MM.1S (cell line): ENCODE results near the gene PPP2R5C.

ENCODE experiments used
- DNase-seq: peaks from one replicate; pipeline ENCODE4 v3.0.0-alpha.2; 2015
- H2AFZ ChIP-seq: fragments of 300-600 bp; sonication (generic); 2 replicates; pipeline ENCODE4 v1.6.0; 2016; ENCODE audit warnings: antibody characterized with exemption, low read length
- H3F3A ChIP-seq: fragments of 300-600 bp; sonication (generic); 2 replicates; pipeline ENCODE4 v1.6.1; 2016; ENCODE audit warnings: mild to moderate bottlenecking, antibody characterized with exemption, low read length, moderate library complexity, mixed read lengths; ENCODE audit not compliant: insufficient read depth
- H3K27ac ChIP-seq: fragments of 300-600 bp; sonication (generic); 2 replicates; pipeline ENCODE4 v1.5.1; 2016; ENCODE audit warnings: mild to moderate bottlenecking, low read length
- H3K27me3 ChIP-seq: fragments of 300-600 bp; sonication (generic); replicated peaks from 2 replicates; pipeline ENCODE4 v1.6.0; 2016; ENCODE audit warnings: low read length; ENCODE audit not compliant: insufficient read depth
- H3K36me3 ChIP-seq: fragments of 300-600 bp; sonication (generic); replicated peaks from 2 replicates; pipeline ENCODE4 v1.6.1; 2016; ENCODE audit warnings: mild to moderate bottlenecking, low read length, mixed read lengths; ENCODE audit not compliant: insufficient read depth
- H3K4me1 ChIP-seq: fragments of 300-600 bp; sonication (generic); 2 replicates; pipeline ENCODE4 v1.6.1; 2016; ENCODE audit warnings: low read length, mixed read lengths
- H3K4me2 ChIP-seq: fragments of 300-600 bp; sonication (generic); 2 replicates; pipeline ENCODE4 v1.6.0; 2016; ENCODE audit warnings: low read depth, low read length
- H3K4me3 ChIP-seq: fragments of 300-600 bp; sonication (generic); 2 replicates; pipeline ENCODE4 v1.5.1; 2016; ENCODE audit warnings: low read length, mixed read lengths
- H3K79me2 ChIP-seq: fragments of 300-600 bp; sonication (generic); 2 replicates; pipeline ENCODE4 v1.6.1; 2016; ENCODE audit warnings: mixed run types, low read length, mixed read lengths
- H3K9ac ChIP-seq: fragments of 300-600 bp; sonication (generic); 2 replicates; pipeline ENCODE4 v1.6.1; 2016; ENCODE audit warnings: low read length, mixed read lengths
- H3K9me2 ChIP-seq: fragments of 300-600 bp; sonication (generic); replicated peaks from 2 replicates; pipeline ENCODE4 v1.6.1; 2016; ENCODE audit warnings: mild to moderate bottlenecking, low read length, mixed read lengths; ENCODE audit not compliant: insufficient read depth
- H3K9me3 ChIP-seq: fragments of 300-600 bp; sonication (generic); replicated peaks from 2 replicates; pipeline ENCODE4 v1.6.1; 2016; ENCODE audit warnings: mild to moderate bottlenecking, low read length, mixed read lengths; ENCODE audit not compliant: insufficient read depth
- H4K20me1 ChIP-seq: fragments of 300-600 bp; sonication (generic); 2 replicates; pipeline ENCODE4 v1.6.1; 2016; ENCODE audit warnings: mild to moderate bottlenecking, low read length, moderate library complexity, mixed read lengths; ENCODE audit not compliant: insufficient read depth
- EZH2 ChIP-seq: fragments of 300-600 bp; sonication (generic); optimal IDR thresholded peaks from 2 replicates; pipeline ENCODE3; 2017; ENCODE audit warnings: low read depth, mild to moderate bottlenecking, antibody characterized with exemption, low read length, mixed read lengths
- EZH2phosphoT487 ChIP-seq: fragments of 300-600 bp; sonication (generic); IDR thresholded peaks from 2 replicates; pipeline ENCODE4 v1.6.1; 2018; ENCODE audit warnings: antibody characterized with exemption, low read length
- TF ChIP-seq, protein P1 (sequence below): fragments of 300-600 bp; sonication (generic); IDR thresholded peaks from 2 replicates; pipeline ENCODE4 v1.5.1; 2016; ENCODE audit warnings: antibody characterized with exemption, low read length, mixed read lengths

The PPP2R5C gene

DNA sequence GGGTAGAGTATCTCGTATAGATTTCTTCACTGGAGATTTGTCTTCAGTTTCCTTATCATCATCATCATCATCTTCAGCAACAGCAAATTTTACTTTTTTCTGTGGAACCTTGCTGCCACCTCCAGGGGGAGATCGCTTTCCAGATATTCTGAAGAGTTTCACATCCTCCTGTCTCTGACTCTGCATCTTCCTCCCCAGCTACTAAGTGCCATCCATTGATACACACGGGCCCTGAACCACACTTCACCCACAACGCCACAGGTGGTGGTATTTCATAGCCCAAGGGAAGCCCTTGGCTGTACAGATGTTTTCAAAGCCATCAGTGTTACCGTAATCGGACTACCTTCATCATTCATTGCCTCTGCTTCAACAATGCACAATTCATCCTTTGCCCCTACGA is 82.2 kb downstream of the PPP2R5C start:
- Histone ChIP-seq H2AFZ (no peak overlapping the region), H3K79me2 (peaks cover 72% of the 10 kb centered on the region), H3K9me2 (no peaks in the 10 kb centered on the region), H3K27ac (peak overlapping the region; percentile 35; the same call in 1 of the 2 replicates), H3F3A (peaks cover 3% of the 10 kb centered on the region; the same call in 1 of the 2 replicates), H3K9me3 (no peaks in the 10 kb centered on the region), H3K4me3 (no peak overlapping the region), H3K27me3 (no peaks in the 10 kb centered on the region), H3K4me2 (no peak overlapping the region), H3K4me1 (peaks cover 10% of the 10 kb centered on the region; the same call in 1 of the 2 replicates), H4K20me1 (no peaks in the 10 kb centered on the region), H3K36me3 (no peaks in the 10 kb centered on the region), H3K9ac (no peak overlapping the region)
- DNase-seq, result peak; percentile 80
- TF ChIP-seq EZH2, result no peak
- no peak for TF ChIP-seq EZH2phosphoT487
- TF ChIP-seq, protein P1, sequence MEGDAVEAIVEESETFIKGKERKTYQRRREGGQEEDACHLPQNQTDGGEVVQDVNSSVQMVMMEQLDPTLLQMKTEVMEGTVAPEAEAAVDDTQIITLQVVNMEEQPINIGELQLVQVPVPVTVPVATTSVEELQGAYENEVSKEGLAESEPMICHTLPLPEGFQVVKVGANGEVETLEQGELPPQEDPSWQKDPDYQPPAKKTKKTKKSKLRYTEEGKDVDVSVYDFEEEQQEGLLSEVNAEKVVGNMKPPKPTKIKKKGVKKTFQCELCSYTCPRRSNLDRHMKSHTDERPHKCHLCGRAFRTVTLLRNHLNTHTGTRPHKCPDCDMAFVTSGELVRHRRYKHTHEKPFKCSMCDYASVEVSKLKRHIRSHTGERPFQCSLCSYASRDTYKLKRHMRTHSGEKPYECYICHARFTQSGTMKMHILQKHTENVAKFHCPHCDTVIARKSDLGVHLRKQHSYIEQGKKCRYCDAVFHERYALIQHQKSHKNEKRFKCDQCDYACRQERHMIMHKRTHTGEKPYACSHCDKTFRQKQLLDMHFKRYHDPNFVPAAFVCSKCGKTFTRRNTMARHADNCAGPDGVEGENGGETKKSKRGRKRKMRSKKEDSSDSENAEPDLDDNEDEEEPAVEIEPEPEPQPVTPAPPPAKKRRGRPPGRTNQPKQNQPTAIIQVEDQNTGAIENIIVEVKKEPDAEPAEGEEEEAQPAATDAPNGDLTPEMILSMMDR, result peak; percentile 62

DNA sequence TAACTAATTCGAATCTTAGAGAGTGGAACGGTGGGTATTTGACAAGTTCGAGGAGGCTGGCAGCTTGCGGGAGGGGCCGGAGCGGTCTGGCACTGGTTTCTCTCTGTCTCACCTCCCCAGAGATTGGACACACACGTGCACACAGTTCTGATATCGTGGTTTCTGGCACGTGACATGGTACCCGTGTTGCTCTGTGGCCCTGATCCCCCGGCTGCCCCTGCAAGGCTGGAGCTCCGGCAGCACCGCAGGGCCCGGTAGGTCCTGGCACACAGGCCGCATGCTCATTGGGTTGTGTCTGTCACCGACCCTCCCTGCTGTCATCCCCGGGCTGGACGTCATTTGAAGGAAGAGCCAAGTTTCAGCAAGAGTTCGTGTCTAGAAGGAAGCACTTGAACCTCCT is 82.7 kb downstream of the PPP2R5C start:
- Histone ChIP-seq H3K4me3 (no peak overlapping the region), H3K27me3 (no peaks in the 10 kb centered on the region), H3K9ac (no peak overlapping the region), H3K9me2 (no peaks in the 10 kb centered on the region), H3K9me3 (no peaks in the 10 kb centered on the region), H2AFZ (no peak overlapping the region), H4K20me1 (no peaks in the 10 kb centered on the region), H3K4me2 (no peak overlapping the region), H3K79me2 (peaks cover 77% of the 10 kb centered on the region), H3K36me3 (no peaks in the 10 kb centered on the region), H3K27ac (peak overlapping the region; percentile 29; the same call in 1 of the 2 replicates), H3F3A (peaks cover 3% of the 10 kb centered on the region; the same call in 1 of the 2 replicates), H3K4me1 (peaks cover 10% of the 10 kb centered on the region; the same call in 1 of the 2 replicates)
- no peak for DNase-seq
- TF ChIP-seq, protein P1, result no peak
- TF ChIP-seq EZH2 (no peak), EZH2phosphoT487 (no peak)

DNA sequence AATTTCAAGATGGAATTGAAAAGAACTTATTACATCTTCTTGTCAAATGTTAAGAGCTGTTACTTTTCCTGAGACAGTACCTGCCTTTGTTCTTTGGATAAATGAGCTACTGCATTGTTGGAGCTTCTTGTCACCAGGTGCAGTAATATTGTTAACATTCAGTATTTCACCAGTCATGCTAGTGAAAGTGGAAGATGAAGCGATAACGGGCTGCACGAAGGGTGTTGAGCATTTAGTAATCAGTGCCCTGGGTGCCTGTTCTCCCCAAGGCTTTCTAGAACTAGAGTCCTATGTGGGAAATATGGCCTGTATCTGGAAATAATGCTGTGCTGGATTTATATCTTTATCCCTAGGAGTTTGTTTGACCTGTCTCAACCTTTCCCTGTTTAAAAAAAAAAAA is 83.2 kb downstream of the PPP2R5C start:
- Histone ChIP-seq H3K4me1 (peaks cover 10% of the 10 kb centered on the region; the same call in 1 of the 2 replicates), H3K27ac (no peak overlapping the region), H4K20me1 (no peaks in the 10 kb centered on the region), H3K79me2 (peaks cover 76% of the 10 kb centered on the region), H3K36me3 (no peaks in the 10 kb centered on the region), H3K27me3 (no peaks in the 10 kb centered on the region), H3K9me2 (no peaks in the 10 kb centered on the region), H3K4me3 (no peak overlapping the region), H3K4me2 (no peak overlapping the region), H3K9me3 (no peaks in the 10 kb centered on the region), H3K9ac (no peak overlapping the region), H3F3A (peaks cover 3% of the 10 kb centered on the region; the same call in 1 of the 2 replicates), H2AFZ (no peak overlapping the region)
- DNase-seq, result no peak
- TF ChIP-seq EZH2, result no peak
- TF ChIP-seq EZH2phosphoT487, result no peak
- TF ChIP-seq, protein P1, result no peak
